GM21723 (cell line): ENCODE results near the gene GALE.
"Not testable (repeated sequence)": the region's sequence is repeated elsewhere in the genome, so short reads cannot be mapped to it uniquely, and the experiment has no call there.

Experiments used
- ATAC-seq: cut with Tn5 transposase; IDR thresholded peaks from one replicate; pipeline ENCODE4 v1.9.1; 2021; ENCODE audit warnings: mild to moderate bottlenecking, moderate library complexity; ENCODE audit not compliant: unreplicated experiment

Gene GALE

DNA sequence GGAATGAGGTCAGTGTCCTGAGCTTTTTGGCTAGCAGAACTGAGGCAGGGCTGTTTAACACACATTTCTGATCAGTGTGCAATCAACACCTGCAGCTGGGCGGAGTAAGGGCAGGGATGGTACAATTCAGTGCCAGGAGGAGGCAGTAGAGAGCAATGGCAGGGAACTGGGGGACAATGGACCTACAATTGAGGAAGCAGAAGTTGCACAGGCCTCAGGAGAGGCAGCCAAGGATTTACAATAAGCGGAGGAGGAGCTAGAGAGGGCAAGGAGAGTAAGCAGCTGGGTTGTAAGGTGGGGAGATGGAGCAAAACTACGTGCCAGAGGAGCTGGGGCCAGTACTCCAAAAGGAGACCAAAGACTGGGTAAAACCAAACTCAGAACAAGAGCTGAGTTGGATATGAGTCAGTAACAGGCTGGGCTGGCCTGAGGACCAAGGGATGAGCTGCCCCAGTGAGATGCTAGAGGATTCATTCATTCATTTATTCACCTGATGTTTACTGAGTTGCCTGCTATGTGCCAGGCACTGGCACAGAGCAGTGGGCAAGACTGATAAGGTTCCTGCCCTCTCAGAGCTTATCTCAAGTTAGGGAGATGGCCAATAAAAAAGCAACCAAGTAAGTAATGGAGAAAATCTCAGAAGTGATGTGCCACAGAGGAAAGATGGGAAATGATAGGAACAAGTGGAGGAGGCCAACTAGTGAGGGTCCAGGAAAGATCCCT lies 10.4 kb upstream of the GALE start:
- no peak for ATAC-seq

DNA sequence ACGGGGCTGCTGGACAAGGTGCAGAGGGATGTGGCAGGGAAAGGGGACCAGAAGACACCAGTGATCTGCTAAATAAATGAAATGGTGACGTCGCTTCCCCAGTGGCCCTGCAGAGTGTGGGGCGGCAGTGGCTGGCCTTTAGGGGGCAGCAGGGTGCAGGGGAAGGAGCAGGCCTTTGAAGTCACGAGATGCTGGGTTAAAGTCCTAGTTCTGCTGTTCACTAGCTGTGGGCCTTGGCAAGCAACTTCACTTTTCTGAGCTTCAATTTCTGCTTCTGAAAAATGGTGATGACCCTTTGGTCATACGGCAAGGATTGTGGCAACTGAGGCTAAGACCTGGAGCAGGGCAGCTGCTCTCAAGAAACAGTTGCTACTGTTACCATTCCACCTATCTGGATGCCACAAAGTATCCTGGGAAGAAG lies 9.2 kb upstream of the GALE start:
- ATAC-seq: peak; percentile 61

DNA sequence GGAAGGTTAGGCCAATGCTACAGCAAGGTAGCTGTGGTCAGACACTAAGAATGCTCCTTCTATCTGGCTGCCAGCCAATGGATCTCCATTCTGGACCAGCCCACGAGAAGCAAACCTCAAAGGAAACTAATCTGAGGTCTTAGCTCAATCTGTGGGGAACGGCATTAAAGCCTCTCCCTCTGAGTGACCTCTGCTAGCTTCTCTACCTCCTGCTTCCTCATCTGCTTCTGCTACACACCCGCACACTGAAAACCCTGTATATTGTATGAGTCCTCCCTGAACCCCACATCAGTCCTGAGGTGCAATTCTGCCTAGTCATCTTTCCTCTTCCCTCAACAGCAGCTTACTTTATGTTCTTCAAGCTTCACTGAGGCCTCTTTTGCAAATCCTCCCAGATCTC lies 6.9 kb upstream of the GALE start:
- ATAC-seq: no peak

DNA sequence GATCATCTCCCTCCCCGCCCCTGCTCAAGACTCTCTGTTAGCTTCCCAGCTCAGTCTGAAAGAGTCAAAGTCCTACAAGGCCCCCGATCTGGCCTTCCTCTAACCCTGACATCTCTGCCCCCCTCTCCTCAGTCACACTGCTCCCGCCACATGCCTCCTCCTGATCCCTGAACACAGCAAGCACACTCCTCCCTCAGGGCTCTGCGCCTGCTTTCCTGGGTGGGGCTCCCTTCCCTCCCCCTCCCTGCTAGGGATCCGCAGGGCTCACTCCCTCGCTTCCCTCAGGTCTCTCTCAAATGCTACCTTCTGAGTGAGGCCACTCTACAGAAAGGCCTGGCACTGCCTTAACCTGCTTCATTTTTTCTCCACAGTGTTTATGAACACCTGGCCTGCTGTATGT lies 5.7 kb upstream of the GALE start:
- ATAC-seq: no peak

DNA sequence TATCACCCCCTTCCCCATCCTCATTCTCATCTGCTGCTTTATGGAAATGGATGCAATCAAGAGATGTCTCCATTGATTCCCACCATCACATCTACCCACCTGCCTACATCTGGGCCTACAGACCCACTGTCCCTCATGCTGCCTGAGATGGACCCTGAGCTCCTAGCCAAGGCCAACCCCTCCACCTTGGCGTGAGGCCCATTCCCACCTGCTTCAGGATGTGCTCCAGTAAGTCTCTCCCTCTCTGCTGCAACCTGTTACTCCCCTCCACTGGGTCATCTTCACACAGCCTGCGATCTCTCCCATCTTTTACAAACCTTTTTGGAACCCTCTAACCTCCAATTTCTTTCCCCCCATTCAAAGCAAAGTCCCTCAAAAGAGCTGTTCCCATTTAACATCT lies 4.5 kb upstream of the GALE start:
- ATAC-seq: no peak

DNA sequence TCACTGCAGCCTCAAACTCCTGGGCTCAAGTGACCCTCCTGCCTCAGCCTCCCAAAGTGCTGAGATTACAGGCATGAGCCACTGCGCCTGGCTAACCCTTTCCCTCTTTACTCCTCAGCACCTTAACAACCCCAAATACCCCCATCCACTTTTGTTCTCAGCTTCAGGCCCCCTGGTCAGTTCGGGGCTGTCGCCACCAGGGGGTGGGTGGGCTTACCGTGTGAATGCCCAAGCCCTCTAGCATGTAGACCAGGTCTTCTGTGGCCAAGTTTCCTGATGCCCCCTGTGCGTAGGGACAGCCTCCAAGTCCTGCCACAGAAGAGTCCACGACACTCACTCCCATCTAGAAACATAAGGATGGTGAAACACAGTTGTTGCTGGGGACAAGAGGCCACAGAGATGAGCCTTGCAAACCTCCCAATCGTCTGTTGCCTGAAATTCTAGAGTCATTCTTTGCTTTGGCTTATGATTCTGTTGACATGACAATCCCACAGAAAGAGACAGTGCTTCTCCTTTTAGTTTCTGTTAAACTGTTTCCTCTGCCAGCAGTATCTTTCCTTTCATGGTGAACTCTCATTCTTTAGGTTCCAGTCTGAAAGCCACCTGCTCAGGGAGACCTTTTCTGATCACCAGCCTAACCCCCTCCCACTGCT lies 3.8 kb upstream of the GALE start:
- no peak for ATAC-seq

DNA sequence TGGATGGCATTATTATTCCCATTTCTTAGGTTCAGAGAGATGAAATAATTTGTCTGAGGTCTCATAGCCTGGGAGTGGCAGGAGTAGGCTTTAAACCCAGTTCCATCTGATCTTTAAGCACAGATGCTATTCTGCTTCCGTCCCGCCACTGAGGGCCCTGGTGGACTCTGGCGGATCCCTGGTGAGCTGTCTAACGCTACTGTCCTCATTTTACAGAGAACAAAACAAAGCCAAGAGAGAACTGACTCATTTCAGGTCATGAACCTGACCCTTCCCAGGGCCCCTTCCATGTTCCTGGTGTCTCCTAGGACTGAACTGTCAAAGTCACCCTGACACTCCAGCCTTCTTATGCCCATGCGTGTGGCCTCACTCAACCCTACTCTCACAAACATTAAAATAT lies 3.1 kb upstream of the GALE start:
- ATAC-seq: no peak

DNA sequence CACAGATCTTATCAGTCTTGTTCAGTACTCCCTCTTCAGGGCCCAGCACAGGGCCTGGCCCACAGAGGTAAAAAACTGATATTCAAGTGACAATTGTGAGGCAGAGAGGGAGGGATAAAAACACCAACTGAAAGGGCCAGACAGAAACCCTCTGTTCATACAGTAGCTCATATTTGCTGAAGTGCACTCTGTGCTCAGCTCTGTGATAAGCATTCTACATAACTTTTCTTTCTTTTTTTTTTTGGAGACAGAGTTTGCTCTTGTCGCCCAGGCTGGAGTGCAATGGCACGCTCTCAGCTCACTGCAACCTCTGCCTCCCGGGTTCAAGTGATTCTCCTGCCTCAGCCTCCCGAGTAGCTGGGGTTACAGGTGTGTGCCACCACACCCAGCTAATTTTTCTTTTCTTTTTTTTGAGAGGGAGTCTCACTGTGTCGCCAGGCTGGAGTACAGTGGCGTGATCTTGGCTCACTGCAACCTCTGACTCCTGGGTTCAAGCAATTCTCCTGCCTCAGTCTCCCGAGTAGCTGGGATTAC lies 2.3 kb upstream of the GALE start:
- ATAC-seq: not testable (repeated sequence)

DNA sequence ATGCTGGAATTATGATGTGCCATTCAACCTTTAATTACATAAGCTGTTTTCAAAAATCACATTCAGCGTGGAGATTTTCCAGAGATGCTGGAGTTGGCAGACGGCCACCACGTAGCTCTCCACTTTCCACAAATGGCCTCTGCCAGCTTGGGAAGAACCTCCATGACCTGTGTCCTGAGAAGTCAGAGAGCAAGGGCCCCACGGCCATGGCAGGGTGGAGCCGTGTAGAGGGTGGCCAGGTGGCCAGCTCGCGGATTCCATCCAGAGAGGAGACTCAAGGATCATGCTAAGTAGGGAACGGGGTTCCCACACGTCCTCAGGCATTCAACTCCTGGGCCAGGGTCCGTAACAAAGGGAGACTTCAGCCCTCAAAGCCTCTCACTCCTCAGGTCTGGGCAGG lies 1.3 kb upstream of the GALE start:
- no peak for ATAC-seq

DNA sequence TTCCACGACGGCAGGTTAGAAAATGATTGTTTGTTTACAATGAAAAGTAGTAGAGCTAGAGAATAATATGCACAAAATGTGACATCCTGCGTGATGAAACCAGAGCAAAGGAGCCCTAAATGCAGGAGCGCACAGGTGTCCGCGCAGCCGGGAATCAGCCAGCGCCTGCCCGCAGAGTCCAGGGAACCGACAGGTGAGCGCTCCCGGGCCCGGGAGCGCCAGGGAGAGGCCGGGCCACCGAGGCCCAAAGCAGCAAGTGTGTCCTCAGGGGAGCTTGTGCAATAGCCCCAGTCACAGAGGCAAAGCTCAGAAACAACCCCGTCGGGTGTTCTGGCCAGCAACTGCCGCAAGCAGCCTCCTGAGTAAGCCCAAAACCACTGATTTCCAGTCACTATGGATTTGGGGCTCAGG lies 789 bp upstream of the GALE start:
- no peak for ATAC-seq

DNA sequence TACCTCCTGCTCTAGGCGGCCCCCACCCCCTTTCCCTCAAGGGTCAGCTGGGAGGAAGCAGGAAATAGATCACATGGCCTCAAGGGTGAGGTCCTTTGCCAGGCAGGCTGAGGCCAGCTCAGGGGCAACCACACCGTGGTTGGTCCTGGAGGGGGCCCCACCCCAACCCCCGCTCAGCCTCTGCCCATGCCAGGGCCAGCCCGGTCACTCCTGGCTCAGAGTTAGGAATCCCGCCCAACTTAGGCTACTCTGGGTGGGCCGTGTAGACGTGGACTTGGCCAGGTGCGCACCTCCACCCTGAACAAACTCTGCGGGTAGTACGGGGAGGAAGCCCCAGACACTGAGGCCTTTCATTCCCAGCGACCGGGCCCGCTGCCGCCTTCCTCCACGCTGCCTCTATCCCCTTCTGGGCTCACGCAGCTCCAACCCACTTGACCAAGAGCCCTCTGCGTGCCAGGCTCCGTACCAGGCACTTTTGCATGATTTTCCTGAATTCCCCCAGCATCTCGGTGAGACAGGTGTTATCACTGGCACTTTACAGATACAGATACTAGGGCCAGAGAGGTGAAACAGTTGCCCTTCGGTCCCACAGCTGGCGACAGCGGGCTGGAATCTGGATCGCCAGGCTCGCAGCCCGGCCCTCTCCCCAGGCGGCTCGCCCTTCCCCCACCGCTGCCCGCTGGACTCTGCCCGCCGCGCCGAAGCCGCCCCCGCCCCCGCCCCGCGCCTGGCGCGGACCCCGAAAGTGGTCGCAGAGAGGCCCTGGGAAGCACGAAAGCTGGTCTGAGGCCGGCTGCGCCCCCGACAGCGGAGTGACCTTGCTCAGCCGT lies 769 bp downstream of the GALE start:
- peak; percentile 6 for ATAC-seq

DNA sequence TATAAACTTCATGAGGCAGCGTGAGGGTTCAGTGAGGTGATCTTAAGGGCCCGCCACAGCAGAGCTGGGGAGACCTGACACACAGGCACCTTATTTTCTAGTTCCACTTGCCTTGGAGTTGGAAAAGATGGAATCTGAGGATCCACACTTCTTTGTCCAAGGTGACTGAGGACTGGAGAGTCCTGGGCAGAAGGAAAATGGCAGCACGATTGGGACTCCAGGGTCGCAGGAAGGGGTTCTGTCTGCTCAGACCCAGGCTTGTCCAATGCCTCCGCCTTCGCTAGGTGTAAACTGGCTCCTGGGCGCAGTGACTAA lies 1.3 kb downstream of the GALE start:
- ATAC-seq: no peak

DNA sequence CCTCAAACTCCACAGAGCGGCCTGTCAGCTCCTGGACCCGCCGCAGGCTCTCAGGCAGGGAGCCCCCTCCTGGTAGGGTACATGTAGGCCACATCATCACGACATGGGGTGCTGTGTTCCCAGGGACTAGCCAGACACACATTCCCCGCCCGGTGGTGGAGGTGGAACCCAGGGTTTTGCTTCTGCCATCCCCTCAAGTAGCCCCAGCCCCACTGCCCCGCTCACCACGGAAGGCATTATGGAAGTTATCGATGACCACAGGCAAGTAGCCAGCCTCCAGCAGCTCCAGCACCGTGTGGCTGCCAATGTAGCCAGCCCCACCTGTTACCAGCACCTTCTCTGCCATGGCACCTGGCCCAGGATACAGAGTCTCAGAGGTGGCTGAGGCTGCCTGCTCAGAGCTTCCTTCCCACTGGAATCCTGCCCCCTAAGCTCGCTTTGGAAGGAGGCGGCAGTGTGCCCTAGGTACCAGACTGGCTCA lies 1.9 kb downstream of the GALE start:
- ATAC-seq: no peak

DNA sequence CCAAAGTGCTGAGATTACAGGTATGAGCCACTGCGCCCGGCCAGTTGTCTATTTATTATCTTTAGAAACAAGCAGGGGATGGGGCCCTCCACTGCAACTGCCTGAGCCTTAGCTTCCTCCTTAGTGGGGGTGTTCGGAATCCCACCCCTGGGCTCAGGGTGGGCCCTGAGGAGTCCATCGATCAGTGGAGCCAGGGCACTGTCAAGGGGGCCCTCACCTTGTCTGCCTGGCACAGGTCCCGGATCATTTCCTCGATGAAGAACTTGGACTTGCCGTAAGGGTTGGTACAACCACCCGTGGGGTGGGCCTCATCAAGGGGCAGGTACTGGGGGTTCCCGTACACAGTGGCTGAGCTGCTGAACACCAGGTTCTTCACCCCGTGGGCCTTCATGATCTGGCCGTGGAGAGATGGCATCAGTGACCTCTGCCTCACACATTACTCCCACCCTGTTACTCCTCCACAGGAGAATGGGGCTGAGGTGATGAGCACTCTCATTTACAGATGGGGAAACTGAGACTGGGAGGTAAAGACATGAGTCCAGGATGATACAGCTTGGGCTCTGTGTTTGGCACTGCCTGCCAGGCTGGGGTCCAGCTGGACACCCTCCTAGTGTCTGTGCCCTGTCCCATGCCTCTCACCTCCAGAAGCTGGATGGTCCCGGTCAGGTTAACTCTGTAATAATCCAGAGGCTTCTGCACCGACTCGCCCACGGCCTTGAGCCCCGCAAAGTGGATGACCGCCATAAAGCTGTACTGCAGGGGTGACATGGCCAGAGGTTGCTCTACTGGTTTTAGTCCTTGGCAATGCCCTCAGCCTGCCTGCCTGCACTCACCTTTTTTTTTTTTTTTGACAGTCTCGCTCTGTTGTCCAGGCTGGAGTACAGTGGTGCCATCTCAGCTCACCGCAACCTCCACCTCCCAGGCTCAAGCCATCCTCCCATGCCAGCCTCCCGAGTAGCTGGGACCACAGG lies 2.8 kb downstream of the GALE start:
- no peak for ATAC-seq

DNA sequence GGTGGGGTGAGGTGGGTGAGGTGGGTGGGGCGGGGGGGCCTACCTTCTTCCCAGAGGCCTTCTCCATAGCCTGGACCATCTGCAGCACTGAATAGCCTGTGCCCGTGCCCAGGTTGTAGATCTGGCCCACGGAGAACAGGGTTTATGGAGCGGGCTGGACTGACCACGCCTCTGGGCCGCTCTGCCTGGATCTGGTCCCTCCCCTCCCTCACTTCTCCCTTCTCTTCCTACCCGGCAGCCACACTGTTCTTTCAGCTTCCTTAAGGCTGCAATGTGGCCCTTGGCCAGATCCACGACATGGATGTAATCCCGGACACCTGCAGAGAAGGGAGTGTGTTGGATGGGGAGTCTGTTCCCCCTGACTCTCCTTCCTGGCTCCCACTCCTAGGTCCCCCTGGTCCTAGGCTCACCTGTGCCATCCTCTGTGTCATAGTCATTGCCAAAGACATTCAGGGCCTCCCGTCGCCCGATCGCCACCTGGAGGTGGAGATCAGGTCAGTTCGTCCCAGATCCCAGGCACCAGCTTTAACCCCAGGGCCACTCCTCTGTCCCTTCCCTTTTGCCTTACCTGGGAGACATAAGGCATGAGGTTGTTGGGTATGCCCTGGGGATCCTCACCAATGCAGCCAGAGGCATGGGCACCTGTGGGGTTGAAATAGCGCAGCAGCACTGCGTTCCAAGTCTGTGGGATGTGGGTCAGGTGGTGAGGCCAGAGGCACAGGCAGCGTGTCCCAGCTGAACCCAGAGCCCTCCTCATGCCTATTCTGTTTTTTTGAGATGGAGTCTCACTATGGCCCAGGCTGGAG lies 3.9 kb downstream of the GALE start:
- no peak for ATAC-seq

DNA sequence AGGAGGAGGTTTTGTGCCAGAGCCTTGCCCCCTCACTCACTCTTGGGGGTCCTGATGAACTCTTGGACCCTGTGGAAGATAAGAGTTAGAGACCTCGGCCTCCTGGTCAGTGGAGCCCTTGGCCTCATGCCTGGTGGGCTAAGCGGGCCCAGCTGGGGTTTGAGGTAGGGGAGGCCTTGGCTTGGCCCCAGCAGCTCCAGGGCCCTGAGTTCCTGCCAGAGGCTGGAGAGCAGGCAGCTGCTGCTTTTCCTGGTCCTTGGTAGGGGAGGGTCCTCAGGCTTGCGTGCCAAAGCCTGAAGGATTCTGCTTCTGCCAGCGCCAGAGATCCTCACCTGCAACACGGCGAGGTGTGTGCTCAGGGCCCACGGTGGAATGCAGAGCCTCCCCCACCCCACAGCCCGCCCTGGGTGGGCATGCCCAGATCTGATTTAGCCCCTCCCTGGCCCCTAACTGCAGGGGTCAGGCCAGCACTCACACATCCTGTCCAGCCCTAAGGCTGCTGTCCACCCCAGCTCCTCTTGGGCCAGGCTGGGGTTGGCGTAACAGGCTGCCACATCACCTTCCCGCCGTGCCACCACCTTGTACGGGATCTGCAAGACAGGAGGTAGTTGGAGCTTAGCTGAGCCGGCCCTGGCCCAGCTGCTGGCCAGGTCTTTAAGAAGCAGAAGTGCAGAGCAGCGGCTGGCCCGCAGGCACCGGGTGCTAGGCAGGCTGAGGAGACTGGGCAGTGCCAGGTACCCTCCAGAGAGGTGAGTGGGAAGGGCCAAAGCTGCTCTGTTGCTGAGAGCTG lies 4.7 kb downstream of the GALE start:
- ATAC-seq: no peak

DNA sequence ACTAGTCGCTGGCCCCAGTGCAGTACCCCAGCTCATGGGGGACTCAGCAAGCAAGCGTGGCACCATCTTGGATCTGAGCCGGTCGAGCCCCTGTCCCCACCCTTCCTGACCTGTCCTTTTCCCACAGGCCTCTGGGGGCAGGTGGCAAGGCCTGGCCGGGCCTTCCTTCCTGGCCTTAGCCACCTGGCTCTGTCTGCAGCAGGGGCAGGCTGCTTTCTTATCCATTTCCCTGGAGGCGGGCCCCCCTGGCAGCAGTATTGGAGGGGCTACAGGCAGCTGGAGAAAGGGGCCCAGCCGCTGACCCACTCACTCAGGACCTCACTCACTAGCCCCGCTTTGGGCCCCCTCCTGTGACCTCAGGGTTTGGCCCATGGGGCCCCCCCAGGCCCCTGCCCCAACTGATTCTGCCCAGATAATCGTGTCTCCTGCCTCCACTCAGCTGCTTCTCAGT lies 5.8 kb downstream of the GALE start:
- not testable (repeated sequence) for ATAC-seq

DNA sequence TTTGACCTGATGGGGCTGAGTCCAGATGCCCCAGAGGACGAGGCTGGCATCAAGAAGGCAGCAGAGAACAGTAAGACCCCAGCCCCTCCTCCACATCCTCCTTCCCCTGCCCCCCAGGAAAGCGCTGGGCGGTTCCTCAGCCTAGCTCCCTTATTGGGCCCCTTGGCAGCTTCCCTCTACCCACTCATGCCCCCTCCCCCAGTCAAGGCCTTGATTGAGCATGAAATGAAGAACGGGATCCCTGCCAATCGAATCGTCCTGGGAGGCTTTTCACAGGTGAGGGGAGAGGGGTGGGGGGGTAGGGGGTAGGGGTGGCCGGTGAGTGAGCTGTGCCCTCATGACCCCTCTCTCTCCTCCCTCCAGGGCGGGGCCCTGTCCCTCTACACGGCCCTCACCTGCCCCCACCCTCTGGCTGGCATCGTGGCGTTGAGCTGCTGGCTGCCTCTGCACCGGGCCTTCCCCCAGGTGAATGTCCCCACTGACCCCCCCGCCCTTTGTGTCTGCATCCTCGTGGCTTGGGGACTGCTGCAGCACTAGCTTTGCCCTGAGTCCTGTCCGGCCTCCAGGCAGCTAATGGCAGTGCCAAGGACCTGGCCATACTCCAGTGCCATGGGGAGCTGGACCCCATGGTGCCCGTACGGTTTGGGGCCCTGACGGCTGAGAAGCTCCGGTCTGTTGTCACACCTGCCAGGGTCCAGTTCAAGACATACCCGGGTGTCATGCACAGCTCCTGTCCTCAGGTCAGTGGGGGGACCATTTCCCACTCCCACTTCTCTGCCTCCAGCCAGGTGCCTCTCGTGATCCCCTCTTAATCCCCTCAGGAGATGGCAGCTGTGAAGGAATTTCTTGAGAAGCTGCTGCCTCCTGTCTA lies 6.5 kb downstream of the GALE start:
- no peak for ATAC-seq
